Breast epithelium (tissue), 3 donors: Measurements from ENCODE around the gene PPP2R2B.

Source experiments
- CTCF ChIP-seq, 3 donors: fragments of 450-650 bp; IDR thresholded peaks; one replicate each; pipeline ENCODE4 v1.5.1; 2016 to 2017; ENCODE audit warnings: antibody characterized with exemption in 3 of 3, mild to moderate bottlenecking in 3 of 3, moderate library complexity in 3 of 3
- POLR2A ChIP-seq: fragments of 450-650 bp; IDR thresholded peaks from one replicate; pipeline ENCODE4 v1.6.1; 2016; ENCODE audit warnings: antibody characterized with exemption, mild to moderate bottlenecking, moderate library complexity
- POLR2AphosphoS5 ChIP-seq, 3 donors: sonication (generic); formaldehyde crosslinking; IDR thresholded peaks; one replicate each; pipeline ENCODE4 v1.6.1; 2017; ENCODE audit warnings: antibody characterized with exemption in 3 of 3

GRCh38 chr5:146721073-146721815, 157.3 kb downstream of the PPP2R2B start:
- TF ChIP-seq CTCF (IDR thresholded peaks at IDR 0.05) (no peak), POLR2AphosphoS5 (IDR thresholded peaks at IDR 0.05) (no peak), POLR2A (no peak)
